GM12864 (cell line): Measurements from ENCODE around the gene WEE2.

Experiments used
- DNase-seq: peaks from one replicate; pipeline ENCODE4 v3.0.0-alpha.2; 2011; ENCODE audit warnings: low read depth
- H3K4me3 ChIP-seq: 2 replicates; pipeline ENCODE4 v1.5.1; 2011; ENCODE audit warnings: mild to moderate bottlenecking, low read depth, low read length, control low read depth
- TF ChIP-seq, protein P1 (sequence below): IDR thresholded peaks from 2 replicates; pipeline ENCODE4 v1.5.1; 2011; ENCODE audit warnings: low read depth, mild to moderate bottlenecking, moderate library complexity, low read length, control low read depth, inconsistent platforms; ENCODE audit errors: missing control alignments

WEE2 gene

DNA sequence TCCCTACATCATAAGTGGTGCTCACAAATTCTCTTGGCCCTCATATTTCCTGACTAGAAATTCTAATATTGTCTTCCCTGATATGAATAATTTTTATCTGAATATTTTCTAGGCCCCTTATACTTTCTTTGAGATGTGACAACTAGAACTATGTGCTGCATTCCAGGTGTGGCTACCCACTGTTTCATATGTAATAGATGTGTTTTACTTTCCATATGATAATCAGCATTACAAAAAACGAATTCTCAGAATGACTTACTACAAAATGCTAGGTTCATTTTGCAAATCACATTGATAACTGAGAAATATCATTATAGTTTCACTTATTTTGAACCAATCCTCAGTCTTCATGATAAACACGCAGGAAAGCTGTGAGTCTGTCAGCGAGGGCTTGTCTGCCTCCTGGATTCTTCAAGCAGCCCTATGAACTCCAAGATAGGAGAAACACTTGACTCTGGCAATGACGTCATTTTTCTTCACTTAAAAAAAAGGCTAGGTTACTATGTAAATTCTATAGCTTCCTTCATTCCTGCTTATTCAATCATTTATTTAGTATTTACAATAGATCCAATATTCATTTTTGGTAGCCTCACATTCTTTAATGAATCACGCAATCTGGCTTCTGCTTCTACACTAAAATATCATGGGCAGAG is 4.6 kb downstream of the WEE2 start:
- no peak overlapping the region for H3K4me3 ChIP-seq
- no peak for DNase-seq
- TF ChIP-seq, protein P1, sequence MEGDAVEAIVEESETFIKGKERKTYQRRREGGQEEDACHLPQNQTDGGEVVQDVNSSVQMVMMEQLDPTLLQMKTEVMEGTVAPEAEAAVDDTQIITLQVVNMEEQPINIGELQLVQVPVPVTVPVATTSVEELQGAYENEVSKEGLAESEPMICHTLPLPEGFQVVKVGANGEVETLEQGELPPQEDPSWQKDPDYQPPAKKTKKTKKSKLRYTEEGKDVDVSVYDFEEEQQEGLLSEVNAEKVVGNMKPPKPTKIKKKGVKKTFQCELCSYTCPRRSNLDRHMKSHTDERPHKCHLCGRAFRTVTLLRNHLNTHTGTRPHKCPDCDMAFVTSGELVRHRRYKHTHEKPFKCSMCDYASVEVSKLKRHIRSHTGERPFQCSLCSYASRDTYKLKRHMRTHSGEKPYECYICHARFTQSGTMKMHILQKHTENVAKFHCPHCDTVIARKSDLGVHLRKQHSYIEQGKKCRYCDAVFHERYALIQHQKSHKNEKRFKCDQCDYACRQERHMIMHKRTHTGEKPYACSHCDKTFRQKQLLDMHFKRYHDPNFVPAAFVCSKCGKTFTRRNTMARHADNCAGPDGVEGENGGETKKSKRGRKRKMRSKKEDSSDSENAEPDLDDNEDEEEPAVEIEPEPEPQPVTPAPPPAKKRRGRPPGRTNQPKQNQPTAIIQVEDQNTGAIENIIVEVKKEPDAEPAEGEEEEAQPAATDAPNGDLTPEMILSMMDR: no peak

DNA sequence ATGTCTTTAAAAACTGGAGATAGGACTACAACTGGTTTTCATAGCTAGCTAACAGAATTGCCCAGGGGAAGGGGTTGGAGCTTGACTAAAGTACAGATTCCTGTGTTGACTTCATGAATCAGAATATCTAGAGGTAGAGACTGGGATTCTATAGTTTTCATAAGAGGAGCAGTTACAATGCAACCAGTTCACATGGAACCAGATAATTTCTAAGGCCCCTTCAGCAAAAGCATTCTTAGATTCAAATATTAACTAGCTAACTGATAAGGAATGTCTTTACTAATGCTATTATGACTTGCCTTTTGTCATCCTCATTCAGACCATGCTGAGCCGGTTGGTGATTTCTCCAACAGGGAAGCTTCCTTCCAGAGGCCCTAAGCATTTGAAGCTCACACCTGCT is 5.7 kb downstream of the WEE2 start:
- no peak for DNase-seq
- H3K4me3 ChIP-seq: no peak overlapping the region
- TF ChIP-seq, protein P1: no peak

DNA sequence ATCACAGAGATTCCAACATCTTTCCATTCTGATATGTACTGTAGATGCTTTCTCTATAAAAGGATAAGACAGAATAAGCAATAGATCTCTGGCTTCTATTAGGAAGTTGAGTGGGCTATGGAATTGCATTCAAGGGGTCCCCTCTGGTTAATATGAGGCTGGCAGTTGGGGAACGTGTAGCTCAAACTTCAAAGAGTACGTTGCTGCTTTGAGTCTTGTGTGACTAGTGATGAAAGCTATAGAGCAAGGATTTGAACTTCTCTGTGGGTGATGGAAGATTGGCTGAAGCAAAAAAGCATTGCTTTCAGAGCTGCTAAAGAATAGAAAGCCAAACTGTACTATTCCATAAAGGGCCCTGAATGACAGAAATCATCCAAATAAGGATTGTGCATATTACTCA is 6.4 kb downstream of the WEE2 start:
- H3K4me3 ChIP-seq: no peak overlapping the region
- TF ChIP-seq, protein P1: no peak
- DNase-seq: no peak

DNA sequence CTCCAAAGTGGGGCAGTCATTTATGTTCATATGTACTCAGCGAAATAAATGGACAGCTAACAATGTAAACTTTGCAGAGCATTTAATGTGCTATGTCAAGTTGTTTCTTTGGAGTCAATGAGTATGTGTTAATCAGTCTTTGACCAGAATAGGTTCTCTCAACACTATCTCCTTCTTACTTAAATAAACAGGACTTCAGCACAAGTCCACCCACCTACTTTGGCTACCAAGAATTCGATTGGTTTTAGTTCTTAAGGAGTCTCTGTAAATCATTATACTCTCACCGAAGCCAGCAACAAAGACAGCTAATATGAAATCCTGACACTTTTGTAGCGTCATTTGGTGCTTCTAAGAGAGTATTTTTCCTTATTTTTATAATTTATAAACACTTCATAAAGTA is 6.9 kb downstream of the WEE2 start:
- no peak overlapping the region for H3K4me3 ChIP-seq
- DNase-seq: no peak
- TF ChIP-seq, protein P1: no peak

DNA sequence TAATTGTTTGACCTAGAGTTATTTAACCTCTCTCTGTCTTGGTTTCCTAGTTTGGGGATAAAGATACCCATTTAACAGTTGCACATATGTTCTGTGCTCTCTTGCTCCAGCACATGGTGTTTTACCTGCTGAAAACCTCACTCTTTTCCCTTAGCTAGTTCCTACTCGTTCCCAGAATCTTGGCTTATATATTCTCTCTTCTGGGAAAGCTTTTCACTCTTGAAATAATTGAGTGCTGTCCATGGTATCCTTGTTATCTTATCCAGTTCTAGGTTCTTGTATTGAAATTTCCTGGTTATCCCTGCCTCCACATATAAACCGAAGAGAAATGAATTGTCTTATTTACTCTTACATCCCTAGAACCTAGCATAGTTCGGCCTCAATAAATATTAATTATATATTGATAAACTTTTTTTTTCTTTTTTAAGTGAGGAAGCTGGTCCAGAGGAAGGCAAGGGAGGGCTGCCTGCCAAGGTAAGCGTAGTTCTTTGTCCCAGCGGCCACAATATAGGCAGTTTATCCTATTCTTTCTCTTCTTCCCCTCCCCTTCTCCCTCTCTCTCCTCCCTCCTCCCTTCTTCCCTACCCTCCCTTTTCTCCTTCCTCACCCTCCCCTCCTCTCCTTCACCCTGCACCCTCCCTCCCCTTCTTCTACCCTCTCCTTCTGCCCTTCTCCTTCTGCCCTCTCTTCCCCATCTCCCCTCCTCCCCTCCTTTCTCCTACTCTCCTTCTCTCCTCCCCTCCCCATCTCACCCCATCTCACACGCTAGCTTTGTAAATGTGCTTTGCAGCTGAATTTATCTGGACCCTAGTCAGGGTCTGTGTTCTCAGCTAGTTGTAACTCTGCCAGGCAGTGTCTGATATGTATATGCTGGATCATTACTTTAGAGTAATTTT is 7.9 kb downstream of the WEE2 start:
- no peak overlapping the region for H3K4me3 ChIP-seq

DNA sequence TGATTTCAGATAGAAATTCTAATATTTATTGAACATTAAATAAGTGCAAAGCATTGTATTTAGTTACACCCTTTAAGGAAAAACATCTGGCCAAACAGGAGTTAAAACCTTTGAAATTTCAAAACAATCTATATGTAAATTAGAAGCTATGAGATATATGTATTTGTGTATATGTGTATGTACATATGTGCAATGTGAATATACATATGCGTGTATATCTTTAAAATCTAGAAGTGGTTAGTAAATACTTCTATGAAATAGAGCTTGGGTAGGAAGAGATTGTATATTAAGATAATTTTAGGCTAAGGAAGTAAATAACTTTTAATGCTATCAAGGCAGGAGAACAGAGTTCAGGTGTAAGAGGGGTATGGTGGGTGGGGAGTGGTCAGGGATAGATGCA is 9.3 kb downstream of the WEE2 start:
- H3K4me3 ChIP-seq: no peak overlapping the region
- TF ChIP-seq, protein P1: no peak
- DNase-seq: no peak

More for the DNA sequence above, 7.9 kb downstream of the WEE2 start:
- TF ChIP-seq, protein P1: no peak
- DNase-seq: no peak
